ENCODE data around the gene GET3.

Gene GET3

GRCh38 chr19:12788682-12789097 lies 51.4 kb downstream of the GET3 start:
- Histone ChIP-seq H3K9ac (ENCODE audit: low read depth, low read length) (no peak overlapping the region), H3K4me3 (ENCODE audit: low read depth, low read length) (peak overlapping the region; percentile 78), H3K4me1 (ENCODE audit: control insufficient read depth, insufficient read depth, low read length) (peaks cover 25% of the 10 kb centered on the region), H3K36me3 (ENCODE audit: control insufficient read depth, insufficient read depth, low read length) (no peaks in the 10 kb centered on the region), H3K27ac (ENCODE audit: low read depth, low read length) (peak overlapping the region; percentile 72), H3K27me3 (ENCODE audit: control insufficient read depth, insufficient read depth, low read length) (peaks cover 25% of the 10 kb centered on the region), H3K9me3 (ENCODE audit: control insufficient read depth, insufficient read depth, low read length) (no peaks in the 10 kb centered on the region)

GRCh38 chr19:12789098-12789903 lies 52.0 kb downstream of the GET3 start:
- peaks cover 27% of the 10 kb centered on the region for H3K27me3 ChIP-seq (ENCODE audit: control insufficient read depth, insufficient read depth, low read length)
- peak overlapping the region; percentile 72 for H3K27ac ChIP-seq (ENCODE audit: low read depth, low read length)
- H3K36me3 ChIP-seq (ENCODE audit: control insufficient read depth, insufficient read depth, low read length): no peaks in the 10 kb centered on the region
- H3K4me1 ChIP-seq (ENCODE audit: control insufficient read depth, insufficient read depth, low read length): peaks cover 29% of the 10 kb centered on the region
- H3K4me3 ChIP-seq (ENCODE audit: low read depth, low read length): peak overlapping the region; percentile 78
- no peaks in the 10 kb centered on the region for H3K9me3 ChIP-seq (ENCODE audit: control insufficient read depth, insufficient read depth, low read length)
- H3K9ac ChIP-seq (ENCODE audit: low read depth, low read length): no peak overlapping the region

- H3K9ac ChIP-seq (ENCODE audit: low read depth, low read length): peak overlapping the region; percentile 55; the same call in 1 of the 2 replicates
These were observed 52.8 kb downstream of the GET3 start for GRCh38 chr19:12789904-12790619.

GRCh38 chr19:12790628-12791344 lies 53.5 kb downstream of the GET3 start:
- no peaks in the 10 kb centered on the region for H3K9me3 ChIP-seq (ENCODE audit: control insufficient read depth, insufficient read depth, low read length)
- no peak overlapping the region for H3K9ac ChIP-seq (ENCODE audit: low read depth, low read length)
- peaks cover 31% of the 10 kb centered on the region for H3K27me3 ChIP-seq (ENCODE audit: control insufficient read depth, insufficient read depth, low read length)
- H3K27ac ChIP-seq (ENCODE audit: low read depth, low read length): peak overlapping the region; percentile 72
- peak overlapping the region; percentile 78 for H3K4me3 ChIP-seq (ENCODE audit: low read depth, low read length)
- no peaks in the 10 kb centered on the region for H3K36me3 ChIP-seq (ENCODE audit: control insufficient read depth, insufficient read depth, low read length)
- peaks cover 33% of the 10 kb centered on the region for H3K4me1 ChIP-seq (ENCODE audit: control insufficient read depth, insufficient read depth, low read length)

More at GRCh38 chr19:12789904-12790619, 52.8 kb downstream of the GET3 start:
- Histone ChIP-seq H3K36me3 (ENCODE audit: control insufficient read depth, insufficient read depth, low read length) (no peaks in the 10 kb centered on the region), H3K9me3 (ENCODE audit: control insufficient read depth, insufficient read depth, low read length) (no peaks in the 10 kb centered on the region), H3K4me3 (ENCODE audit: low read depth, low read length) (peak overlapping the region; percentile 78), H3K27ac (ENCODE audit: low read depth, low read length) (peak overlapping the region; percentile 72), H3K27me3 (ENCODE audit: control insufficient read depth, insufficient read depth, low read length) (peaks cover 31% of the 10 kb centered on the region), H3K4me1 (ENCODE audit: control insufficient read depth, insufficient read depth, low read length) (peaks cover 32% of the 10 kb centered on the region)

GRCh38 chr19:12791345-12792050 lies 54.2 kb downstream of the GET3 start, which contains the start of gene JUNB:
TSS of gene JUNB (plus strand) at chr19:12791486. CDS start at chr19:12791772, 286 bp downstream.
- Histone ChIP-seq H3K4me1 (ENCODE audit: control insufficient read depth, insufficient read depth, low read length) (peaks cover 39% of the 10 kb centered on the region), H3K9ac (ENCODE audit: low read depth, low read length) (peak within 1 kb of the TSS; percentile 55), H3K4me3 (ENCODE audit: low read depth, low read length) (peak within 1 kb of the TSS; percentile 78), H3K36me3 (ENCODE audit: control insufficient read depth, insufficient read depth, low read length) (no peaks in the 10 kb centered on the region), H3K27me3 (ENCODE audit: control insufficient read depth, insufficient read depth, low read length) (peaks cover 31% of the 10 kb centered on the region), H3K9me3 (ENCODE audit: control insufficient read depth, insufficient read depth, low read length) (no peaks in the 10 kb centered on the region), H3K27ac (ENCODE audit: low read depth, low read length) (peak within 1 kb of the TSS; percentile 72)

- Histone ChIP-seq H3K4me1 (ENCODE audit: control insufficient read depth, insufficient read depth, low read length) (peaks cover 39% of the 10 kb centered on the region), H3K9me3 (ENCODE audit: control insufficient read depth, insufficient read depth, low read length) (no peaks in the 10 kb centered on the region), H3K4me3 (ENCODE audit: low read depth, low read length) (peak overlapping the region; percentile 78), H3K36me3 (ENCODE audit: control insufficient read depth, insufficient read depth, low read length) (no peaks in the 10 kb centered on the region; the same call in 1 of the 2 replicates), H3K9ac (ENCODE audit: low read depth, low read length) (peak overlapping the region; percentile 15), H3K27ac (ENCODE audit: low read depth, low read length) (peak overlapping the region; percentile 50), H3K27me3 (ENCODE audit: control insufficient read depth, insufficient read depth, low read length) (peaks cover 31% of the 10 kb centered on the region)
These were observed 55.0 kb downstream of the GET3 start for GRCh38 chr19:12792051-12792852.

GRCh38 chr19:12792853-12793289 lies 55.6 kb downstream of the GET3 start:
- Histone ChIP-seq H3K36me3 (ENCODE audit: control insufficient read depth, insufficient read depth, low read length) (no peaks in the 10 kb centered on the region; the same call in 1 of the 2 replicates), H3K9me3 (ENCODE audit: control insufficient read depth, insufficient read depth, low read length) (no peaks in the 10 kb centered on the region), H3K27ac (ENCODE audit: low read depth, low read length) (peak overlapping the region; percentile 93), H3K9ac (ENCODE audit: low read depth, low read length) (peak overlapping the region; percentile 15; the same call in 1 of the 2 replicates), H3K4me3 (ENCODE audit: low read depth, low read length) (peak overlapping the region; percentile 78), H3K27me3 (ENCODE audit: control insufficient read depth, insufficient read depth, low read length) (peaks cover 31% of the 10 kb centered on the region), H3K4me1 (ENCODE audit: control insufficient read depth, insufficient read depth, low read length) (peaks cover 39% of the 10 kb centered on the region)

GRCh38 chr19:12793290-12794195 lies 56.2 kb downstream of the GET3 start:
- H3K27me3 ChIP-seq (ENCODE audit: control insufficient read depth, insufficient read depth, low read length): peaks cover 31% of the 10 kb centered on the region
- H3K27ac ChIP-seq (ENCODE audit: low read depth, low read length): peak overlapping the region; percentile 93
- H3K9me3 ChIP-seq (ENCODE audit: control insufficient read depth, insufficient read depth, low read length): no peaks in the 10 kb centered on the region
- peak overlapping the region; percentile 71 for H3K9ac ChIP-seq (ENCODE audit: low read depth, low read length)
- H3K36me3 ChIP-seq (ENCODE audit: control insufficient read depth, insufficient read depth, low read length): peaks cover under 1% of the 10 kb centered on the region; the same call in 1 of the 2 replicates
- peak overlapping the region; percentile 78 for H3K4me3 ChIP-seq (ENCODE audit: low read depth, low read length)
- peaks cover 33% of the 10 kb centered on the region for H3K4me1 ChIP-seq (ENCODE audit: control insufficient read depth, insufficient read depth, low read length)

Data from HUES48 (cell line).